Lower leg skin (tissue), 3 donors: Measurements from ENCODE around the gene BABAM2.

Source experiments
- CTCF ChIP-seq, 3 donors: fragments of 450-650 bp; IDR thresholded peaks; one replicate each; pipeline ENCODE4 v1.5.1; 2016; ENCODE audit warnings: antibody characterized with exemption in 3 of 3, mild to moderate bottlenecking in 3 of 3, moderate library complexity in 2 of 3
- POLR2A ChIP-seq, 2 donors: fragments of 450-650 bp; IDR thresholded peaks; one replicate each; pipeline ENCODE4 v1.6.1; 2016 to 2017; ENCODE audit warnings: antibody characterized with exemption in 2 of 2, mild to moderate bottlenecking in 1 of 2, moderate library complexity in 1 of 2

DNA sequence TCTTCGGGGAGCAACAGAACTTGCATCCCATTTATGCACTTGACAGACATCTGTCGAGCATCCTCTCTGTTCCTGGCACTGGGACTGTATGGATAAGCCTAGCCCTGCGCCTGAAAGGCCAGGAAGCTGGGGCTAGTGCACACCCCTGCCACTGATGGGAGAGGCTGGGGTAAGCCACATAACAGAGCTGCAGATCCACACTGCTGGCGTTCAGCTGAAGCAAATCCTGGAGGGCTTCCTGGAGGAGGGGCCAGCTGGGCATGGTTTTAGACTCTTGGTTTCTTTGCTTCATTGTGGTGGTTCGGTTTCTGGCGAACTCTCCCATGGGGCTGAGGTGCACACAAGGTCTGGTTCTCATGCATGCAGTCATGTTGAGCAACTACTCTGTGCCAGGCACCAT, 456.7 kb downstream of the BABAM2 start:
- no peak for TF ChIP-seq CTCF (IDR thresholded peaks at IDR 0.05)
- TF ChIP-seq POLR2A (IDR thresholded peaks at IDR 0.05) = no peak
